ENCODE measurements around the gene BEST2. TPM values are rescaled to one million over a fixed set of nuclear protein-coding genes. Genes with fewer than 3 reads are reported as not detected.
A peak's percentile ranks its signal among the peaks of the same experiment; 100 is the strongest.

The BEST2 gene
- total and polyA plus RNA-seq, 7 experiments from 2014 or later: not detected

GRCh38 chr19:12773571-12773970 lies 22.0 kb downstream of the BEST2 start:
- Histone ChIP-seq H3K36me3 (ENCODE audit: control insufficient read depth in 2 of 3, insufficient read depth in 3 of 3, low read length in 3 of 3) (no peaks in the 10 kb centered on the region), H3K4me1 (ENCODE audit: control insufficient read depth in 2 of 2, insufficient read depth in 2 of 2, low read length in 2 of 2) (peaks cover 7 to 15% of the 10 kb centered on the region in 2 donors), H3K4me3 (ENCODE audit: low read length) (no peak overlapping the region), H3K9me3 (ENCODE audit: control insufficient read depth in 2 of 3, low read length in 3 of 3) (no peaks in the 10 kb centered on the region), H3K27ac (ENCODE audit: low read depth, low read length) (no peak overlapping the region), H3K27me3 (ENCODE audit: control insufficient read depth in 2 of 2, insufficient read depth in 2 of 2, low read length in 2 of 2) (no peaks in the 10 kb centered on the region)
- peak overlapping the region in 7 of 10 donors; percentile 29 to 68 (median 40) for H3K4me3 Mint-ChIP-seq
- CTCF ChIA-PET: interaction anchor here (0.6 to 7.7 kb wide), 3 partner anchors 13 to 441 kb away, joined by 3 to 38 read pairs (median 9); no protein-coding TSS in a partner anchor
- no peak for ATAC-seq
- intact Hi-C loops (cut with micrococcal nuclease): no loop called here
- peak overlapping the region in 5 of 9 donors; percentile 4 to 67 (median 34) for H3K27ac Mint-ChIP-seq
- H3K36me3 Mint-ChIP-seq: no peaks in the 10 kb centered on the region
- peaks cover 0 to 2% (median 0%) of the 10 kb centered on the region in 11 donors for H3K9me3 Mint-ChIP-seq
- H3K27me3 Mint-ChIP-seq: no peaks in the 10 kb centered on the region
- H3K4me1 Mint-ChIP-seq: peaks cover 9 to 23% (median 19%) of the 10 kb centered on the region in 7 donors
- no peak for DNase-seq
- POLR2A ChIA-PET: interaction anchor here (1.2 to 12.9 kb wide), 3 partner anchors 13 to 26 kb away, joined by 3 to 621 read pairs (median 6); partner anchors contain the start of gene JUNB

- Histone ChIP-seq H3K27ac (ENCODE audit: low read depth, low read length) (peak within 1 kb of the TSS; percentile 90), H3K4me3 (ENCODE audit: low read length) (peak within 1 kb of the TSS; percentile 64), H3K36me3 (ENCODE audit: control insufficient read depth in 2 of 3, insufficient read depth in 3 of 3, low read length in 3 of 3) (no peaks in the 10 kb centered on the region), H3K4me1 (ENCODE audit: control insufficient read depth in 2 of 2, insufficient read depth in 2 of 2, low read length in 2 of 2) (peaks cover 9 to 21% of the 10 kb centered on the region in 2 donors), H3K27me3 (ENCODE audit: control insufficient read depth in 2 of 2, insufficient read depth in 2 of 2, low read length in 2 of 2) (no peaks in the 10 kb centered on the region), H3K9me3 (ENCODE audit: control insufficient read depth in 2 of 3, low read length in 3 of 3) (no peaks in the 10 kb centered on the region)
- Mint-ChIP-seq H3K4me1 (peaks cover 13 to 33% (median 28%) of the 10 kb centered on the region in 7 donors), H3K27ac (peak within 1 kb of the TSS; percentile 53 to 91 (median 82)), H3K9me3 (peaks cover 0 to 2% (median 0%) of the 10 kb centered on the region in 11 donors), H3K36me3 (no peaks in the 10 kb centered on the region), H3K27me3 (no peaks in the 10 kb centered on the region), H3K4me3 (peak within 1 kb of the TSS; percentile 69 to 89 (median 80))
- CTCF ChIA-PET: interaction anchor here (0.5 to 7.7 kb wide), 6 partner anchors 9 to 72 kb away, joined by 3 to 169 read pairs (median 23); partner anchors contain the start of genes JUNB, PRDX2 and THSD8
- peak; percentile 9 for ATAC-seq
- POLR2A ChIA-PET: interaction anchor here (0.6 to 12.9 kb wide), 6 partner anchors 9 to 73 kb away, joined by 3 to 621 read pairs (median 4); partner anchors contain the start of gene JUNB
- intact Hi-C loops (cut with micrococcal nuclease): loop anchor here in 1 of 2 donors (1.0 to 2.0 kb wide), 6 partner anchors 9 to 163 kb away; partner anchors contain the start of genes CALR, GCDH and GET3
- DNase-seq: peak in 3 of 9 donors; percentile 40 to 64 (median 43)
Observed at GRCh38 chr19:12774588-12775555, 23.3 kb downstream of the BEST2 start, which contains the start of gene HOOK2. HOOK2 (minus strand) TSS chr19:12775552; CDS start chr19:12775449, 103 bp downstream.

GRCh38 chr19:12777217-12778016 lies 25.8 kb downstream of the BEST2 start:
- Mint-ChIP-seq H3K4me1 (peaks cover 20 to 45% (median 39%) of the 10 kb centered on the region in 7 donors), H3K9me3 (peaks cover 0 to 8% (median 0%) of the 10 kb centered on the region in 11 donors), H3K36me3 (no peaks in the 10 kb centered on the region), H3K27me3 (no peaks in the 10 kb centered on the region), H3K27ac (peak overlapping the region; percentile 42 to 98 (median 94)), H3K4me3 (peak overlapping the region; percentile 82 to 95 (median 87))
- DNase-seq (peak; percentile 69 to 89 (median 82)), ATAC-seq (peak; percentile 18)
- peak overlapping the region; percentile 94 for H3K27ac ChIP-seq (ENCODE audit: low read depth, low read length)
- H3K9me3 ChIP-seq (ENCODE audit: control insufficient read depth in 2 of 3, low read length in 3 of 3): no peaks in the 10 kb centered on the region
- no peaks in the 10 kb centered on the region for H3K27me3 ChIP-seq (ENCODE audit: control insufficient read depth in 2 of 2, insufficient read depth in 2 of 2, low read length in 2 of 2)
- ChIA-PET CTCF (interaction anchor here (0.6 to 5.4 kb wide), 8 partner anchors 11 to 1373 kb away, joined by 3 to 169 read pairs (median 7); partner anchors contain the start of genes JUNB, PRDX2 and THSD8), POLR2A (interaction anchor here (0.6 to 12.9 kb wide), 13 partner anchors 8 to 143 kb away, joined by 3 to 621 read pairs (median 5); partner anchors contain the start of genes DNASE2, GET3, JUNB and PRDX2)
- peak overlapping the region; percentile 76 for H3K4me3 ChIP-seq (ENCODE audit: low read length)
- intact Hi-C loops (cut with micrococcal nuclease): loop anchor here (1.0 kb wide), 1 partner anchor 19 kb away; no protein-coding TSS in a partner anchor
- no peaks in the 10 kb centered on the region for H3K36me3 ChIP-seq (ENCODE audit: control insufficient read depth in 2 of 3, insufficient read depth in 3 of 3, low read length in 3 of 3)
- peaks cover 16 to 28% of the 10 kb centered on the region in 2 donors for H3K4me1 ChIP-seq (ENCODE audit: control insufficient read depth in 2 of 2, insufficient read depth in 2 of 2, low read length in 2 of 2)

- Mint-ChIP-seq H3K4me1 (peaks cover 20 to 45% (median 39%) of the 10 kb centered on the region in 7 donors), H3K4me3 (peak overlapping the region; percentile 82 to 95 (median 87)), H3K27ac (peak overlapping the region; percentile 81 to 98 (median 94)), H3K27me3 (no peaks in the 10 kb centered on the region), H3K36me3 (no peaks in the 10 kb centered on the region), H3K9me3 (peaks cover 0 to 8% (median 0%) of the 10 kb centered on the region in 11 donors)
- H3K9me3 ChIP-seq (ENCODE audit: control insufficient read depth in 2 of 3, low read length in 3 of 3): no peaks in the 10 kb centered on the region
- H3K27me3 ChIP-seq (ENCODE audit: control insufficient read depth in 2 of 2, insufficient read depth in 2 of 2, low read length in 2 of 2): no peaks in the 10 kb centered on the region
- ChIA-PET POLR2A (interaction anchor here (0.6 to 12.9 kb wide), 13 partner anchors 7 to 103 kb away, joined by 3 to 621 read pairs (median 5); partner anchors contain the start of genes DHPS, DNASE2, GET3 and JUNB), CTCF (interaction anchor here (0.6 to 5.4 kb wide), 7 partner anchors 10 to 105 kb away, joined by 3 to 169 read pairs (median 10); partner anchors contain the start of genes JUNB, PRDX2 and THSD8)
- DNase-seq (peak in 6 of 9 donors; percentile 31 to 57 (median 43)), ATAC-seq (no peak)
- H3K4me3 ChIP-seq (ENCODE audit: low read length): peak overlapping the region; percentile 76
- no peaks in the 10 kb centered on the region for H3K36me3 ChIP-seq (ENCODE audit: control insufficient read depth in 2 of 3, insufficient read depth in 3 of 3, low read length in 3 of 3)
- peak overlapping the region; percentile 94 for H3K27ac ChIP-seq (ENCODE audit: low read depth, low read length)
- intact Hi-C loops (cut with micrococcal nuclease): no loop called here
- H3K4me1 ChIP-seq (ENCODE audit: control insufficient read depth in 2 of 2, insufficient read depth in 2 of 2, low read length in 2 of 2): peaks cover 18 to 34% of the 10 kb centered on the region in 2 donors
Observed at GRCh38 chr19:12778017-12778904, 26.7 kb downstream of the BEST2 start.

GRCh38 chr19:12778905-12779161 lies 27.2 kb downstream of the BEST2 start:
- POLR2A ChIA-PET: interaction anchor here (0.6 to 12.9 kb wide), 6 partner anchors 10 to 98 kb away, joined by 3 to 621 read pairs (median 16); partner anchors contain the start of genes DHPS, JUNB, PRDX2 and THSD8

More at GRCh38 chr19:12778905-12779161, 27.2 kb downstream of the BEST2 start:
- no peaks in the 10 kb centered on the region for H3K27me3 Mint-ChIP-seq
- peak overlapping the region; percentile 82 to 95 (median 87) for H3K4me3 Mint-ChIP-seq
- peaks cover 0 to 8% (median 0%) of the 10 kb centered on the region in 11 donors for H3K9me3 Mint-ChIP-seq
- CTCF ChIA-PET: interaction anchor here (2.4 to 5.4 kb wide), 4 partner anchors 10 to 20 kb away, joined by 10 to 169 read pairs (median 46); partner anchors contain the start of genes JUNB, PRDX2 and THSD8
- DNase-seq: no peak
- H3K36me3 ChIP-seq (ENCODE audit: control insufficient read depth in 2 of 3, insufficient read depth in 3 of 3, low read length in 3 of 3): no peaks in the 10 kb centered on the region
- H3K27ac ChIP-seq (ENCODE audit: low read depth, low read length): peak overlapping the region; percentile 94
- peak overlapping the region; percentile 81 to 98 (median 94) for H3K27ac Mint-ChIP-seq
- peaks cover 22 to 40% of the 10 kb centered on the region in 2 donors for H3K4me1 ChIP-seq (ENCODE audit: control insufficient read depth in 2 of 2, insufficient read depth in 2 of 2, low read length in 2 of 2)
- intact Hi-C loops (cut with micrococcal nuclease): no loop called here
- H3K4me1 Mint-ChIP-seq: peaks cover 20 to 45% (median 37%) of the 10 kb centered on the region in 7 donors
- ATAC-seq: no peak
- no peaks in the 10 kb centered on the region for H3K9me3 ChIP-seq (ENCODE audit: control insufficient read depth in 2 of 3, low read length in 3 of 3)
- no peak overlapping the region for H3K4me3 ChIP-seq (ENCODE audit: low read length)
- no peaks in the 10 kb centered on the region for H3K27me3 ChIP-seq (ENCODE audit: control insufficient read depth in 2 of 2, insufficient read depth in 2 of 2, low read length in 2 of 2)
- no peaks in the 10 kb centered on the region for H3K36me3 Mint-ChIP-seq
